Measurements from ENCODE around the gene MCF2L.

Gene MCF2L

GRCh38 chr13:113129921-113130750 is 161.1 kb downstream of the MCF2L start:
- TF ChIP-seq REST (IDR thresholded peaks at IDR 0.05; ENCODE audit: insufficient replicate concordance, low read depth) (no peak), CTCF (IDR thresholded peaks at IDR 0.05; ENCODE audit: insufficient read depth, low read length) (no peak), SPI1 (IDR thresholded peaks at IDR 0.05; ENCODE audit: borderline replicate concordance, low read depth) (no peak), GABPA (IDR thresholded peaks at IDR 0.05; ENCODE audit: low read depth) (no peak), POLR2AphosphoS5 (IDR thresholded peaks at IDR 0.05; ENCODE audit: low read depth) (no peak)
- Histone ChIP-seq H3K27ac (replicated peaks) (no peak overlapping the region), H3K27me3 (ENCODE audit: insufficient read depth, poor library complexity, severe bottlenecking) (peaks cover 8% of the 10 kb centered on the region), H3K4me3 (replicated peaks; ENCODE audit: insufficient read depth, low read length) (no peak overlapping the region)
- DNase-seq (ENCODE audit: low read depth in 1 of 2, low spot score in 1 of 2) = no peak

- DNase-seq (ENCODE audit: low read depth in 1 of 2, low spot score in 1 of 2) = no peak
- no peak overlapping the region for H3K27ac ChIP-seq (replicated peaks)
- no peak overlapping the region for H3K4me3 ChIP-seq (replicated peaks; ENCODE audit: insufficient read depth, low read length)
- peaks cover 2% of the 10 kb centered on the region for H3K27me3 ChIP-seq (ENCODE audit: insufficient read depth, poor library complexity, severe bottlenecking)
- TF ChIP-seq CTCF (IDR thresholded peaks at IDR 0.05; ENCODE audit: insufficient read depth, low read length) (no peak), POLR2AphosphoS5 (IDR thresholded peaks at IDR 0.05; ENCODE audit: low read depth) (no peak), GABPA (IDR thresholded peaks at IDR 0.05; ENCODE audit: low read depth) (no peak), REST (IDR thresholded peaks at IDR 0.05; ENCODE audit: insufficient replicate concordance, low read depth) (no peak), SPI1 (IDR thresholded peaks at IDR 0.05; ENCODE audit: borderline replicate concordance, low read depth) (no peak)
Observed at GRCh38 chr13:113135281-113135760, 166.3 kb downstream of the MCF2L start.

GRCh38 chr13:113137691-113138298 is 168.8 kb downstream of the MCF2L start:
- H3K4me3 ChIP-seq (replicated peaks; ENCODE audit: insufficient read depth, low read length) = no peak overlapping the region
- no peak for TF ChIP-seq REST (IDR thresholded peaks at IDR 0.05; ENCODE audit: insufficient replicate concordance, low read depth)
- no peak for TF ChIP-seq GABPA (IDR thresholded peaks at IDR 0.05; ENCODE audit: low read depth)
- no peak for TF ChIP-seq POLR2AphosphoS5 (IDR thresholded peaks at IDR 0.05; ENCODE audit: low read depth)
- TF ChIP-seq CTCF (IDR thresholded peaks at IDR 0.05; ENCODE audit: insufficient read depth, low read length) = no peak
- no peak for TF ChIP-seq SPI1 (IDR thresholded peaks at IDR 0.05; ENCODE audit: borderline replicate concordance, low read depth)
- no peak for DNase-seq (ENCODE audit: low read depth in 1 of 2, low spot score in 1 of 2)
- no peak overlapping the region for H3K27ac ChIP-seq (replicated peaks)
- H3K27me3 ChIP-seq (ENCODE audit: insufficient read depth, poor library complexity, severe bottlenecking) = no peaks in the 10 kb centered on the region

Data from HL-60 (cell line).